ENCODE measurements around the gene CIAO2B.

Gene CIAO2B

GRCh38 chr16:66910175-66910940, 23.8 kb downstream of the CIAO2B start:
- H3K27ac Mint-ChIP-seq (ENCODE audit: low read depth), result no peak overlapping the region
- no peaks in the 10 kb centered on the region for H3K27me3 Mint-ChIP-seq
- H3K4me3 Mint-ChIP-seq, result no peak overlapping the region
- DNase-seq (ENCODE audit: low spot score in 2 of 2) (no peak), ATAC-seq (replicated peaks; ENCODE audit: extremely low read depth, poor library complexity, severe bottlenecking) (no peak)
- H3K4me1 Mint-ChIP-seq, result peaks cover 10% of the 10 kb centered on the region
- no peaks in the 10 kb centered on the region for H3K9me3 Mint-ChIP-seq
- peaks cover 1% of the 10 kb centered on the region for H3K36me3 Mint-ChIP-seq (ENCODE audit: insufficient read depth)

GRCh38 chr16:66908762-66909559, 25.2 kb downstream of the CIAO2B start:
- ATAC-seq (replicated peaks; ENCODE audit: extremely low read depth, poor library complexity, severe bottlenecking) (no peak), DNase-seq (ENCODE audit: low spot score in 2 of 2) (no peak)
- H3K36me3 Mint-ChIP-seq (ENCODE audit: insufficient read depth), result peaks cover 1% of the 10 kb centered on the region
- H3K27me3 Mint-ChIP-seq, result no peaks in the 10 kb centered on the region
- H3K9me3 Mint-ChIP-seq, result no peaks in the 10 kb centered on the region
- peak overlapping the region; percentile 35 for H3K27ac Mint-ChIP-seq (ENCODE audit: low read depth)
- no peak overlapping the region for H3K4me3 Mint-ChIP-seq
- H3K4me1 Mint-ChIP-seq, result peaks cover 10% of the 10 kb centered on the region

- no peak for DNase-seq (ENCODE audit: low spot score in 2 of 2)
- H3K36me3 Mint-ChIP-seq (ENCODE audit: insufficient read depth), result peaks cover 1% of the 10 kb centered on the region
- H3K27me3 Mint-ChIP-seq, result no peaks in the 10 kb centered on the region
- no peak overlapping the region for H3K4me3 Mint-ChIP-seq
- peak overlapping the region; percentile 35 for H3K27ac Mint-ChIP-seq (ENCODE audit: low read depth)
- H3K4me1 Mint-ChIP-seq, result peaks cover 10% of the 10 kb centered on the region
- ATAC-seq (replicated peaks; ENCODE audit: extremely low read depth, poor library complexity, severe bottlenecking), result no peak
- no peaks in the 10 kb centered on the region for H3K9me3 Mint-ChIP-seq
Measured at GRCh38 chr16:66908116-66908515, 26.1 kb downstream of the CIAO2B start.

GRCh38 chr16:66906916-66907836, 27.0 kb downstream of the CIAO2B start:
- DNase-seq (ENCODE audit: low spot score in 2 of 2) (no peak), ATAC-seq (replicated peaks; ENCODE audit: extremely low read depth, poor library complexity, severe bottlenecking) (no peak)
- H3K4me3 Mint-ChIP-seq, result no peak overlapping the region
- peaks cover 10% of the 10 kb centered on the region for H3K4me1 Mint-ChIP-seq
- H3K27ac Mint-ChIP-seq (ENCODE audit: low read depth), result no peak overlapping the region
- H3K27me3 Mint-ChIP-seq, result no peaks in the 10 kb centered on the region
- no peaks in the 10 kb centered on the region for H3K9me3 Mint-ChIP-seq
- peaks cover 1% of the 10 kb centered on the region for H3K36me3 Mint-ChIP-seq (ENCODE audit: insufficient read depth)

GRCh38 chr16:66905633-66906539, 28.3 kb downstream of the CIAO2B start:
- Mint-ChIP-seq H3K4me1 (peaks cover 10% of the 10 kb centered on the region), H3K9me3 (no peaks in the 10 kb centered on the region), H3K27me3 (no peaks in the 10 kb centered on the region), H3K4me3 (no peak overlapping the region), H3K27ac (ENCODE audit: low read depth) (peak overlapping the region; percentile 14), H3K36me3 (ENCODE audit: insufficient read depth) (peaks cover 1% of the 10 kb centered on the region)
- no peak for ATAC-seq (replicated peaks; ENCODE audit: extremely low read depth, poor library complexity, severe bottlenecking)
- DNase-seq (ENCODE audit: low spot score in 2 of 2), result no peak

GRCh38 chr16:66904846-66905632, 29.2 kb downstream of the CIAO2B start:
- Mint-ChIP-seq H3K4me1 (peaks cover 10% of the 10 kb centered on the region), H3K27me3 (no peaks in the 10 kb centered on the region), H3K4me3 (no peak overlapping the region), H3K36me3 (ENCODE audit: insufficient read depth) (peaks cover 1% of the 10 kb centered on the region), H3K27ac (ENCODE audit: low read depth) (no peak overlapping the region), H3K9me3 (no peaks in the 10 kb centered on the region)
- ATAC-seq (replicated peaks; ENCODE audit: extremely low read depth, poor library complexity, severe bottlenecking), result no peak
- no peak for DNase-seq (ENCODE audit: low spot score in 2 of 2)

- Mint-ChIP-seq H3K27ac (ENCODE audit: low read depth) (no peak overlapping the region), H3K36me3 (ENCODE audit: insufficient read depth) (no peaks in the 10 kb centered on the region)
- ATAC-seq (replicated peaks; ENCODE audit: extremely low read depth, poor library complexity, severe bottlenecking), result no peak
Measured at GRCh38 chr16:66904428-66904845, 29.8 kb downstream of the CIAO2B start.

GRCh38 chr16:66903544-66904427, 30.4 kb downstream of the CIAO2B start:
- Mint-ChIP-seq H3K9me3 (no peaks in the 10 kb centered on the region), H3K4me1 (peaks cover 10% of the 10 kb centered on the region), H3K4me3 (no peak overlapping the region), H3K36me3 (ENCODE audit: insufficient read depth) (no peaks in the 10 kb centered on the region), H3K27me3 (no peaks in the 10 kb centered on the region), H3K27ac (ENCODE audit: low read depth) (no peak overlapping the region)
- ATAC-seq (replicated peaks; ENCODE audit: extremely low read depth, poor library complexity, severe bottlenecking) (no peak), DNase-seq (ENCODE audit: low spot score in 2 of 2) (no peak)

More at GRCh38 chr16:66904428-66904845, 29.8 kb downstream of the CIAO2B start:
- no peaks in the 10 kb centered on the region for H3K27me3 Mint-ChIP-seq
- no peak for DNase-seq (ENCODE audit: low spot score in 2 of 2)
- no peak overlapping the region for H3K4me3 Mint-ChIP-seq
- H3K9me3 Mint-ChIP-seq, result no peaks in the 10 kb centered on the region
- H3K4me1 Mint-ChIP-seq, result peaks cover 10% of the 10 kb centered on the region

GRCh38 chr16:66902648-66903543, 31.3 kb downstream of the CIAO2B start:
- Mint-ChIP-seq H3K4me1 (peaks cover 10% of the 10 kb centered on the region), H3K36me3 (ENCODE audit: insufficient read depth) (no peaks in the 10 kb centered on the region), H3K27ac (ENCODE audit: low read depth) (no peak overlapping the region), H3K9me3 (no peaks in the 10 kb centered on the region), H3K4me3 (no peak overlapping the region), H3K27me3 (no peaks in the 10 kb centered on the region)
- DNase-seq (ENCODE audit: low spot score in 2 of 2) (no peak), ATAC-seq (replicated peaks; ENCODE audit: extremely low read depth, poor library complexity, severe bottlenecking) (no peak)

- Mint-ChIP-seq H3K4me1 (peaks cover 10% of the 10 kb centered on the region), H3K36me3 (ENCODE audit: insufficient read depth) (no peaks in the 10 kb centered on the region), H3K4me3 (no peak overlapping the region), H3K27ac (ENCODE audit: low read depth) (no peak overlapping the region), H3K9me3 (no peaks in the 10 kb centered on the region), H3K27me3 (no peaks in the 10 kb centered on the region)
- ATAC-seq (replicated peaks; ENCODE audit: extremely low read depth, poor library complexity, severe bottlenecking), result no peak
- no peak for DNase-seq (ENCODE audit: low spot score in 2 of 2)
Measured at GRCh38 chr16:66901626-66902025, 32.6 kb downstream of the CIAO2B start.

All from central memory CD8-positive, alpha-beta T cell (primary cell).